KMS-11 (cell line): ENCODE data around the gene PAPPA.

Source experiments
- H2AFZ ChIP-seq: fragments of 200-600 bp; sonication (generic); 2 replicates; pipeline ENCODE4 v1.6.1; 2016; ENCODE audit warnings: antibody characterized with exemption, mixed run types, low read depth
- H3K27ac ChIP-seq: fragments of 200-600 bp; sonication (generic); 2 replicates; pipeline ENCODE4 v1.6.1; 2016; ENCODE audit warnings: mild to moderate bottlenecking, mixed run types
- H3K27me3 ChIP-seq: fragments of 200-600 bp; sonication (generic); 2 replicates; pipeline ENCODE4 v1.6.1; 2017; ENCODE audit warnings: mild to moderate bottlenecking, low read depth, mixed run types, moderate library complexity; ENCODE audit not compliant: insufficient read depth
- H3K36me3 ChIP-seq: fragments of 200-600 bp; sonication (generic); 2 replicates; pipeline ENCODE4 v1.6.1; 2017; ENCODE audit warnings: mild to moderate bottlenecking, mixed run types; ENCODE audit not compliant: insufficient read depth
- H3K4me1 ChIP-seq: fragments of 200-600 bp; sonication (generic); 2 replicates; pipeline ENCODE4 v1.6.1; 2016; ENCODE audit warnings: mild to moderate bottlenecking, low read depth, mixed run types; ENCODE audit not compliant: poor library complexity, severe bottlenecking
- H3K4me2 ChIP-seq: fragments of 200-600 bp; sonication (generic); 2 replicates; pipeline ENCODE4 v1.7.0; 2016; ENCODE audit warnings: mild to moderate bottlenecking, mixed run types
- H3K4me3 ChIP-seq: fragments of 200-600 bp; sonication (generic); IDR thresholded peaks from 2 replicates; pipeline ENCODE4 v1.6.1; 2017; ENCODE audit warnings: low read depth, low read length, mixed read lengths; ENCODE audit not compliant: insufficient read depth
- H3K79me2 ChIP-seq: fragments of 200-600 bp; sonication (generic); 2 replicates; pipeline ENCODE4 v1.6.1; 2016; ENCODE audit warnings: low read depth, mixed run types; ENCODE audit not compliant: insufficient read depth
- H3K9ac ChIP-seq: fragments of 200-600 bp; sonication (generic); 2 replicates; pipeline ENCODE4 v1.6.1; 2016; ENCODE audit warnings: mild to moderate bottlenecking, mixed run types
- H4K20me1 ChIP-seq: fragments of 200-600 bp; sonication (generic); 2 replicates; pipeline ENCODE4 v1.6.1; 2016; ENCODE audit warnings: mild to moderate bottlenecking, mixed run types; ENCODE audit not compliant: insufficient read depth
- CTCF ChIP-seq: fragments of 200-600 bp; sonication (generic); conservative IDR thresholded peaks from 2 replicates; pipeline ENCODE4 v1.6.1; 2017; ENCODE audit warnings: low read depth, mild to moderate bottlenecking, antibody characterized with exemption, low read length, moderate library complexity, mixed read lengths

PAPPA gene

GRCh38 chr9:116141864-116142561 lies 11.6 kb upstream of the PAPPA start:
- no peak overlapping the region for H2AFZ ChIP-seq
- no peaks in the 10 kb centered on the region for H4K20me1 ChIP-seq
- no peaks in the 10 kb centered on the region for H3K27me3 ChIP-seq
- no peaks in the 10 kb centered on the region for H3K36me3 ChIP-seq
- H3K79me2 ChIP-seq, result no peaks in the 10 kb centered on the region
- H3K9ac ChIP-seq, result no peak overlapping the region
- H3K4me2 ChIP-seq, result no peak overlapping the region
- no peak for TF ChIP-seq CTCF
- no peak overlapping the region for H3K27ac ChIP-seq
- no peak overlapping the region for H3K4me3 ChIP-seq
- H3K4me1 ChIP-seq, result no peaks in the 10 kb centered on the region

- H3K79me2 ChIP-seq, result no peaks in the 10 kb centered on the region
- H3K4me2 ChIP-seq, result no peak overlapping the region
- H3K36me3 ChIP-seq, result no peaks in the 10 kb centered on the region
- TF ChIP-seq CTCF, result no peak
- H3K27me3 ChIP-seq, result no peaks in the 10 kb centered on the region
- H3K4me3 ChIP-seq, result no peak overlapping the region
- H4K20me1 ChIP-seq, result no peaks in the 10 kb centered on the region
- H2AFZ ChIP-seq, result no peak overlapping the region
- no peak overlapping the region for H3K9ac ChIP-seq
- no peaks in the 10 kb centered on the region for H3K4me1 ChIP-seq
- H3K27ac ChIP-seq, result no peak overlapping the region
These were observed 10.7 kb upstream of the PAPPA start for GRCh38 chr9:116142706-116143492.

- no peak overlapping the region for H2AFZ ChIP-seq
These were observed 9.6 kb upstream of the PAPPA start for GRCh38 chr9:116144038-116144437.

GRCh38 chr9:116144555-116144954 lies 9.0 kb upstream of the PAPPA start:
- Histone ChIP-seq H3K36me3 (no peaks in the 10 kb centered on the region), H3K4me1 (no peaks in the 10 kb centered on the region), H3K4me2 (no peak overlapping the region), H3K27ac (no peak overlapping the region), H2AFZ (no peak overlapping the region), H3K79me2 (no peaks in the 10 kb centered on the region), H3K9ac (no peak overlapping the region), H3K4me3 (no peak overlapping the region), H3K27me3 (no peaks in the 10 kb centered on the region), H4K20me1 (no peaks in the 10 kb centered on the region)
- TF ChIP-seq CTCF, result no peak

More at GRCh38 chr9:116144038-116144437, 9.6 kb upstream of the PAPPA start:
- Histone ChIP-seq H3K4me3 (no peak overlapping the region), H3K36me3 (no peaks in the 10 kb centered on the region), H3K27ac (no peak overlapping the region), H4K20me1 (no peaks in the 10 kb centered on the region), H3K9ac (no peak overlapping the region), H3K4me2 (no peak overlapping the region), H3K79me2 (no peaks in the 10 kb centered on the region), H3K27me3 (no peaks in the 10 kb centered on the region), H3K4me1 (no peaks in the 10 kb centered on the region)
- no peak for TF ChIP-seq CTCF
